Natural killer cell (primary cell): ENCODE results near the gene RUSF1. TPM values are rescaled to one million over a fixed set of nuclear protein-coding genes. Genes with fewer than 3 reads are reported as not detected.
A peak's percentile ranks its signal among the peaks of the same experiment; 100 is the strongest.

Source experiments
- ATAC-seq, 3 donors: fragments of 150-1000 bp in 2 of 3; fragments of 200-7000 bp in 1 of 3; cut with Tn5 transposase; 1 replicate in 1 of 3; 2 replicates in 2 of 3; pipeline ENCODE4 v1.10.0; 2021; ENCODE audit warnings: mild to moderate bottlenecking in 2 of 3, moderate library complexity in 2 of 3
- DNase-seq, 2 donors: peaks; one replicate each; pipeline versions ENCODE4 v3.0.0 to v3.0.0-alpha.2; 2013 to 2021; ENCODE audit warnings: mixed read lengths in 1 of 2
- H3K27ac ChIP-seq: one replicate; pipeline ENCODE4 v1.5.1; 2013; ENCODE audit warnings: mild to moderate bottlenecking, low read length
- H3K27me3 ChIP-seq: one replicate; pipeline ENCODE4 v1.6.1; 2013; ENCODE audit warnings: low read length; ENCODE audit not compliant: control insufficient read depth, insufficient read depth
- H3K36me3 ChIP-seq: one replicate; pipeline ENCODE4 v1.6.1; 2013; ENCODE audit warnings: low read length; ENCODE audit not compliant: control insufficient read depth, insufficient read depth
- H3K4me1 ChIP-seq: one replicate; pipeline ENCODE4 v1.6.1; 2013; ENCODE audit warnings: low read length; ENCODE audit not compliant: control insufficient read depth, insufficient read depth
- H3K4me3 ChIP-seq: one replicate; pipeline ENCODE4 v1.5.1; 2013; ENCODE audit warnings: low read length
- H3K9me3 ChIP-seq: one replicate; pipeline ENCODE4 v1.6.1; 2013; ENCODE audit warnings: low read length; ENCODE audit not compliant: control insufficient read depth, insufficient read depth
- H3K27ac Mint-ChIP-seq, 2 donors: one replicate each; pipeline ENCODE4 v1.8.0; 2022; ENCODE audit warnings: mild to moderate bottlenecking in 2 of 2, mixed read lengths in 2 of 2, moderate library complexity in 1 of 2
- H3K27me3 Mint-ChIP-seq, 2 donors: one replicate each; pipeline ENCODE4 v1.8.0; 2022; ENCODE audit warnings: low read depth in 2 of 2, mixed read lengths in 2 of 2
- H3K36me3 Mint-ChIP-seq: one replicate; pipeline ENCODE4 v1.8.0; 2022; ENCODE audit warnings: mixed read lengths
- H3K4me1 Mint-ChIP-seq, 2 donors: one replicate each; pipeline ENCODE4 v1.8.0; 2022; ENCODE audit warnings: mixed read lengths in 2 of 2
- H3K4me3 Mint-ChIP-seq: one replicate; pipeline ENCODE4 v1.8.0; 2022; ENCODE audit warnings: mild to moderate bottlenecking, moderate library complexity, mixed read lengths
- H3K9me3 Mint-ChIP-seq, 2 donors: one replicate each; pipeline ENCODE4 v1.8.0; 2022; ENCODE audit warnings: mixed read lengths in 2 of 2
- CTCF ChIP-seq: fragments of 200-600 bp; IDR thresholded peaks from one replicate; pipeline ENCODE4 v1.8.0; 2022; ENCODE audit warnings: antibody characterized with exemption
- WGBS: methylation state at CpG from one replicate; pipeline ENCODE4 v1.1.7; 2013; ENCODE audit warnings: missing lambda C conversion rate; ENCODE audit not compliant: insufficient coverage; 5-methylcytosine and 5-hydroxymethylcytosine counted together
- intact Hi-C: fragments of 100-400 bp; cut with micrococcal nuclease; formaldehyde crosslinking; loops from one replicate; pipeline ENCODE4 v1.14.2; 2022
- total RNA-seq, 4 donors: library from RNA; stranded (reverse); fragments of 120-200 nt in 1 of 4; gene quantifications; one replicate each; pipeline versions ENCODE4 v1.2.3 to v1.2.4, GENCODE V29; 2013 to 2022

The RUSF1 gene
- total RNA-seq, 3 donors from 2014 or later (not counting 1 experiment from before 2014, with no cell fraction given), result 50.2 to 61.5 (median 51.9) TPM

- H3K4me3 ChIP-seq, result no peak overlapping the region
- Mint-ChIP-seq H3K36me3 (no peaks in the 10 kb centered on the region), H3K27me3 (peaks cover 0 to 9% of the 10 kb centered on the region in 2 donors), H3K9me3 (no peaks in the 10 kb centered on the region), H3K4me3 (no peak overlapping the region), H3K4me1 (peaks cover 5 to 21% of the 10 kb centered on the region in 2 donors), H3K27ac (no peak overlapping the region)
- no peaks in the 10 kb centered on the region for H3K27me3 ChIP-seq
- peaks cover 24% of the 10 kb centered on the region for H3K4me1 ChIP-seq
- no peak overlapping the region for H3K27ac ChIP-seq
- 91% methylated on average over 3 of the region's 3 CpGs for WGBS
- intact Hi-C loops, result no loop called here
- no peak for ATAC-seq
- no peak for DNase-seq
- no peaks in the 10 kb centered on the region for H3K36me3 ChIP-seq
- no peak for TF ChIP-seq CTCF
- H3K9me3 ChIP-seq, result no peaks in the 10 kb centered on the region
These were observed 29.2 kb downstream of the RUSF1 start for GRCh38 chr16:31478956-31479355.

GRCh38 chr16:31477220-31478216 lies 30.7 kb downstream of the RUSF1 start:
- Histone ChIP-seq H3K4me1 (peaks cover 26% of the 10 kb centered on the region), H3K27me3 (peaks cover 2% of the 10 kb centered on the region), H3K36me3 (no peaks in the 10 kb centered on the region), H3K27ac (no peak overlapping the region), H3K4me3 (peak overlapping the region; percentile 60), H3K9me3 (no peaks in the 10 kb centered on the region)
- no peak for TF ChIP-seq CTCF
- DNase-seq (no peak), ATAC-seq (peak; percentile 24 to 29 (median 27))
- Mint-ChIP-seq H3K27ac (peak overlapping the region in 1 of 2 donors; percentile 81), H3K9me3 (no peaks in the 10 kb centered on the region), H3K27me3 (peaks cover 0 to 15% of the 10 kb centered on the region in 2 donors), H3K36me3 (no peaks in the 10 kb centered on the region), H3K4me1 (peaks cover 5 to 25% of the 10 kb centered on the region in 2 donors), H3K4me3 (peak overlapping the region; percentile 86)
- WGBS, result 26% methylated on average over 67 of the region's 67 CpGs
- intact Hi-C loops, result no loop called here

GRCh38 chr16:31476303-31477219 lies 31.6 kb downstream of the RUSF1 start:
- Histone ChIP-seq H3K9me3 (no peaks in the 10 kb centered on the region), H3K27me3 (peaks cover 8% of the 10 kb centered on the region), H3K4me1 (peaks cover 34% of the 10 kb centered on the region), H3K36me3 (no peaks in the 10 kb centered on the region), H3K27ac (no peak overlapping the region), H3K4me3 (peak overlapping the region; percentile 60)
- Mint-ChIP-seq H3K27ac (peak overlapping the region in 1 of 2 donors; percentile 81), H3K4me1 (peaks cover 5 to 30% of the 10 kb centered on the region in 2 donors), H3K9me3 (no peaks in the 10 kb centered on the region), H3K4me3 (peak overlapping the region; percentile 86), H3K36me3 (no peaks in the 10 kb centered on the region), H3K27me3 (peaks cover 0 to 15% of the 10 kb centered on the region in 2 donors)
- intact Hi-C loops, result no loop called here
- WGBS, result 9% methylated on average over 67 of the region's 68 CpGs
- no peak for TF ChIP-seq CTCF
- DNase-seq (peak; percentile 53 to 89), ATAC-seq (peak; percentile 88 to 89 (median 89))
